ENCODE results near the gene CAVIN1.
"Not testable (repeated sequence)": the region's sequence is repeated elsewhere in the genome, so short reads cannot be mapped to it uniquely, and the experiment has no call there.

CAVIN1 gene

GRCh38 chr17:42399948-42400843, 22.9 kb downstream of the CAVIN1 start:
- no peak overlapping the region for H3K4me3 ChIP-seq (ENCODE audit: severe bottlenecking)
- TF ChIP-seq, protein P1, sequence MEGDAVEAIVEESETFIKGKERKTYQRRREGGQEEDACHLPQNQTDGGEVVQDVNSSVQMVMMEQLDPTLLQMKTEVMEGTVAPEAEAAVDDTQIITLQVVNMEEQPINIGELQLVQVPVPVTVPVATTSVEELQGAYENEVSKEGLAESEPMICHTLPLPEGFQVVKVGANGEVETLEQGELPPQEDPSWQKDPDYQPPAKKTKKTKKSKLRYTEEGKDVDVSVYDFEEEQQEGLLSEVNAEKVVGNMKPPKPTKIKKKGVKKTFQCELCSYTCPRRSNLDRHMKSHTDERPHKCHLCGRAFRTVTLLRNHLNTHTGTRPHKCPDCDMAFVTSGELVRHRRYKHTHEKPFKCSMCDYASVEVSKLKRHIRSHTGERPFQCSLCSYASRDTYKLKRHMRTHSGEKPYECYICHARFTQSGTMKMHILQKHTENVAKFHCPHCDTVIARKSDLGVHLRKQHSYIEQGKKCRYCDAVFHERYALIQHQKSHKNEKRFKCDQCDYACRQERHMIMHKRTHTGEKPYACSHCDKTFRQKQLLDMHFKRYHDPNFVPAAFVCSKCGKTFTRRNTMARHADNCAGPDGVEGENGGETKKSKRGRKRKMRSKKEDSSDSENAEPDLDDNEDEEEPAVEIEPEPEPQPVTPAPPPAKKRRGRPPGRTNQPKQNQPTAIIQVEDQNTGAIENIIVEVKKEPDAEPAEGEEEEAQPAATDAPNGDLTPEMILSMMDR (IDR thresholded peaks at IDR 0.05; ENCODE audit: poor library complexity, severe bottlenecking) = no peak
- no peaks in the 10 kb centered on the region for H3K9me3 ChIP-seq (ENCODE audit: severe bottlenecking)
- H3K27ac ChIP-seq (ENCODE audit: poor library complexity, severe bottlenecking) = peak overlapping the region; percentile 23
- H3K36me3 ChIP-seq (ENCODE audit: low read depth) = peaks cover 37% of the 10 kb centered on the region
- no peaks in the 10 kb centered on the region for H3K27me3 ChIP-seq (ENCODE audit: insufficient read depth, poor library complexity, severe bottlenecking)
- ATAC-seq (ENCODE audit: low read depth) = no peak
- DNase-seq (ENCODE audit: low spot score) = no peak
- H3K4me1 ChIP-seq (ENCODE audit: insufficient read depth, poor library complexity, severe bottlenecking) = no peaks in the 10 kb centered on the region

DNA sequence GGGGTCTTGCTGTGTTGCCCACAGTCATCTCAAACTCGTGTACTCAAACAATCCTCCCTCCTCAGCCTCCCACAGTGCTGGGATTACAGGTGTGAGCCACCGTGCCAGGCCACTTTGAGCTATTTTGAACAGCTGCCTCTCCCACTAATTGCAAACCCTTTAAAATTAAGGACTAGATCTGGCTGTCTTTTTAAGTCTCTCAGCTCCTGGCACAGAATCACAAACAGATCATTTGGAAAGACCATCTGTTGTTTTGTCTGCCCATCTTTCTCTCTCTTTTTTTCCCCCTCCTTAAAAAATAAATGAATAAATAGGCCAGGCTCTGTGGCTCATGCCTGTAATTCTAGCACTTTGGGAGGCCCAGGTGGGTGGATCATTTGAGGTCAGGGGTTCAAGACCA, 23.9 kb downstream of the CAVIN1 start:
- TF ChIP-seq, protein P1 (IDR thresholded peaks at IDR 0.05; ENCODE audit: poor library complexity, severe bottlenecking) = no peak
- H3K4me3 ChIP-seq (ENCODE audit: severe bottlenecking) = no peak overlapping the region
- no peaks in the 10 kb centered on the region for H3K27me3 ChIP-seq (ENCODE audit: insufficient read depth, poor library complexity, severe bottlenecking)
- no peaks in the 10 kb centered on the region for H3K4me1 ChIP-seq (ENCODE audit: insufficient read depth, poor library complexity, severe bottlenecking)
- DNase-seq (ENCODE audit: low spot score) (no peak), ATAC-seq (ENCODE audit: low read depth) (no peak)
- H3K36me3 ChIP-seq (ENCODE audit: low read depth) = peaks cover 29% of the 10 kb centered on the region
- peak overlapping the region; percentile 23 for H3K27ac ChIP-seq (ENCODE audit: poor library complexity, severe bottlenecking)
- H3K9me3 ChIP-seq (ENCODE audit: severe bottlenecking) = no peaks in the 10 kb centered on the region

DNA sequence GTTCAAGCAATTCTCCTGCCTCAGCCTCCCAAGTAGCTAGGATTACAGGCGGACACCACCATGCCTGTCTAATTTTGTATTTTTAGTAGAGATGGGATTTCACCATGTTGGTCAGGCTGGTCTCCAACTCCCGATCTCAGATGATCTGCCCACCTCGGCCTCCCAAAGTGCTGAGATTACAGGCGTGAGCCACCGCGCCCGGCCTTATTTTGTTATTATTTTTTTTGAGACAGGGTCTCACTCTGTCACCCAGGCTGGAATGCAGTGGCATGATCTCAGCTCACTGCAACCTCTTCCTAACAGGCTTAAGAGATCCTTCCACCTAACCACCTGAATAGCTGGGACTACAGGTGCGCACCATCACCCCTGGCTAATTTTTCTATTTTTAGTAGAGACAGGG, 27.5 kb downstream of the CAVIN1 start:
- H3K9me3 ChIP-seq (ENCODE audit: severe bottlenecking); H3K27ac ChIP-seq (ENCODE audit: poor library complexity, severe bottlenecking); H3K36me3 ChIP-seq (ENCODE audit: low read depth); H3K4me3 ChIP-seq (ENCODE audit: severe bottlenecking); H3K4me1 ChIP-seq (ENCODE audit: insufficient read depth, poor library complexity, severe bottlenecking); ATAC-seq (ENCODE audit: low read depth); DNase-seq (ENCODE audit: low spot score); H3K27me3 ChIP-seq (ENCODE audit: insufficient read depth, poor library complexity, severe bottlenecking): not testable (repeated sequence)

- H3K4me1 ChIP-seq (ENCODE audit: insufficient read depth, poor library complexity, severe bottlenecking) = no peaks in the 10 kb centered on the region
- H3K36me3 ChIP-seq (ENCODE audit: low read depth) = no peaks in the 10 kb centered on the region
- no peaks in the 10 kb centered on the region for H3K9me3 ChIP-seq (ENCODE audit: severe bottlenecking)
- TF ChIP-seq, protein P1 (IDR thresholded peaks at IDR 0.05; ENCODE audit: poor library complexity, severe bottlenecking) = no peak
- ATAC-seq (ENCODE audit: low read depth) (no peak), DNase-seq (ENCODE audit: low spot score) (no peak)
- H3K4me3 ChIP-seq (ENCODE audit: severe bottlenecking) = no peak overlapping the region
- H3K27me3 ChIP-seq (ENCODE audit: insufficient read depth, poor library complexity, severe bottlenecking) = no peaks in the 10 kb centered on the region
- no peak overlapping the region for H3K27ac ChIP-seq (ENCODE audit: poor library complexity, severe bottlenecking)
These were observed 28.2 kb downstream of the CAVIN1 start for GRCh38 chr17:42394838-42395237.

DNA sequence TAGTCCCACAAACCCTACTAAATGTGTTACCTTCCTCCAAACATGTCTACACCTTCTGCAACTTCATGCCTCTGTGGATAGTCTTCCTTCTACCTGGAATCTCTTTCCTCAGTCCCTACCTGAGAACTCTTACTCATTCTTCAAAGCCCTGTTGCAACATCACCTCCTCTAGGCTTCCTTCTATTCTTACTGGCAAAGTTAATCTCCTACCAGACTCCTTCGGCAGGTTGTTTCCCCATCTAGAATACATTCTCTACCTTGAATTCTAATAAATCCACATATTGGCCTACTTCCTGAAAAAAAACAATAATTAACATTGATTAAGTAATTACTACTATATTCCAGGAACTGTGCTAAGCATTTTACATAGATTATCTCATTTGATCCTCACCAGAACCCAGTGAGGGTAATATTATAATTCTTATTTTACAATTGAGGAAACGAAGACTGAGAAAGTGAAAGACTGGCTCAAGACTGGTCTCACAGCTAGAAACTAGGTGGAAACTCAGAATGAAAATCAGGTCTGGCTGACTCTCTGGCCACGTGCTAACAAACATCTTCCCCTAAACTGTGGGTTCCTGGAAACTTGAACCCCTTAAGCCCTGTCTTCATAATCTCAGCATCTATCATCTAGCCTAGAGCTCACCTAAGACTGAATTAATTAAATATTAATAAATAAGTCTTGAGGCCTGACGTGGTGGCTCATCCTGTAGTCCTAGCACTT, 30.2 kb downstream of the CAVIN1 start:
- Histone ChIP-seq H3K4me3 (ENCODE audit: severe bottlenecking) (no peak overlapping the region), H3K27me3 (ENCODE audit: insufficient read depth, poor library complexity, severe bottlenecking) (no peaks in the 10 kb centered on the region), H3K36me3 (ENCODE audit: low read depth) (no peaks in the 10 kb centered on the region), H3K27ac (ENCODE audit: poor library complexity, severe bottlenecking) (no peak overlapping the region), H3K4me1 (ENCODE audit: insufficient read depth, poor library complexity, severe bottlenecking) (peaks cover 5% of the 10 kb centered on the region), H3K9me3 (ENCODE audit: severe bottlenecking) (no peaks in the 10 kb centered on the region)
- no peak for ATAC-seq (ENCODE audit: low read depth)
- TF ChIP-seq, protein P1 (IDR thresholded peaks at IDR 0.05; ENCODE audit: poor library complexity, severe bottlenecking) = no peak
- DNase-seq (ENCODE audit: low spot score) = no peak

- not testable (repeated sequence) for H3K4me3 ChIP-seq (ENCODE audit: severe bottlenecking); ATAC-seq (ENCODE audit: low read depth); H3K27ac ChIP-seq (ENCODE audit: poor library complexity, severe bottlenecking); H3K36me3 ChIP-seq (ENCODE audit: low read depth); H3K27me3 ChIP-seq (ENCODE audit: insufficient read depth, poor library complexity, severe bottlenecking); H3K9me3 ChIP-seq (ENCODE audit: severe bottlenecking); DNase-seq (ENCODE audit: low spot score)
- peaks cover 12% of the 10 kb centered on the region for H3K4me1 ChIP-seq (ENCODE audit: insufficient read depth, poor library complexity, severe bottlenecking)
These were observed 31.6 kb downstream of the CAVIN1 start for GRCh38 chr17:42391439-42391838.

Measured in RWPE2 (cell line).